GM19239 (cell line): ENCODE data around the gene HSP90B1.

Experiments used
- DNase-seq: peaks from one replicate; pipeline ENCODE4 v3.0.0; 2011; ENCODE audit warnings: low spot score; ENCODE audit not compliant: insufficient read length
- FAIRE-seq: peaks from 2 replicates; lab custom pipeline; 2011; peaks lifted over from hg19 to GRCh38; lab: Jason Lieb, UNC

Gene HSP90B1

GRCh38 chr12:103930034-103930786, at the start of gene HSP90B1:
TSS of gene HSP90B1 (plus strand) at chr12:103930410. CDS start at chr12:103930516, 106 bp downstream.
- peak; percentile 99 for FAIRE-seq

GRCh38 chr12:103881261-103881660, 48.9 kb upstream of the HSP90B1 start:
- DNase-seq (no peak), FAIRE-seq (peak; percentile 84)

More at GRCh38 chr12:103930034-103930786, at the start of gene HSP90B1:
- peak; percentile 71 for DNase-seq

GRCh38 chr12:103882861-103883596, 47.2 kb upstream of the HSP90B1 start:
- DNase-seq (no peak), FAIRE-seq (no peak)

- no peak for FAIRE-seq
- DNase-seq = no peak
These were observed 46.3 kb upstream of the HSP90B1 start for GRCh38 chr12:103883908-103884307.

- DNase-seq (peak; percentile 26), FAIRE-seq (peak; percentile 74)
These were observed 45.9 kb upstream of the HSP90B1 start for GRCh38 chr12:103884316-103884715.

- DNase-seq (no peak), FAIRE-seq (no peak)
These were observed 43.9 kb upstream of the HSP90B1 start for GRCh38 chr12:103886195-103886797.

GRCh38 chr12:103887738-103888137, 42.5 kb upstream of the HSP90B1 start:
- FAIRE-seq (no peak), DNase-seq (no peak)

- FAIRE-seq (no peak), DNase-seq (no peak)
These were observed 32.9 kb upstream of the HSP90B1 start for GRCh38 chr12:103897316-103897715.

- no peak for DNase-seq
- no peak for FAIRE-seq
These were observed 28.6 kb upstream of the HSP90B1 start for GRCh38 chr12:103901518-103902173.

- FAIRE-seq (no peak), DNase-seq (no peak)
These were observed 26.2 kb upstream of the HSP90B1 start for GRCh38 chr12:103903993-103904392.

GRCh38 chr12:103905730-103906349, 24.4 kb upstream of the HSP90B1 start:
- peak; percentile 88 for FAIRE-seq
- no peak for DNase-seq

- FAIRE-seq (no peak), DNase-seq (no peak)
These were observed 22.0 kb upstream of the HSP90B1 start for GRCh38 chr12:103908246-103908541.

GRCh38 chr12:103908877-103909276, 21.3 kb upstream of the HSP90B1 start:
- FAIRE-seq = no peak
- no peak for DNase-seq

GRCh38 chr12:103909811-103910210, 20.4 kb upstream of the HSP90B1 start:
- DNase-seq (no peak), FAIRE-seq (no peak)

GRCh38 chr12:103912069-103912468, 18.1 kb upstream of the HSP90B1 start:
- FAIRE-seq (no peak), DNase-seq (no peak)

GRCh38 chr12:103913100-103913499, 17.1 kb upstream of the HSP90B1 start:
- no peak for DNase-seq

GRCh38 chr12:103915306-103915705, 14.9 kb upstream of the HSP90B1 start:
- FAIRE-seq (no peak), DNase-seq (no peak)

More at GRCh38 chr12:103913100-103913499, 17.1 kb upstream of the HSP90B1 start:
- FAIRE-seq = no peak

GRCh38 chr12:103917873-103918272, 12.3 kb upstream of the HSP90B1 start:
- DNase-seq (no peak), FAIRE-seq (no peak)

GRCh38 chr12:103924761-103925641, 5.2 kb upstream of the HSP90B1 start:
- peak; percentile 98 for FAIRE-seq

More at GRCh38 chr12:103924761-103925641, 5.2 kb upstream of the HSP90B1 start:
- DNase-seq = no peak
